HG03520 (cell line): ENCODE results near the gene SNX30.
"Not testable (repeated sequence)": the region's sequence is repeated elsewhere in the genome, so short reads cannot be mapped to it uniquely, and the experiment has no call there.

Experiments
- ATAC-seq: cut with Tn5 transposase; IDR thresholded peaks from one replicate; pipeline ENCODE4 v1.9.1; 2021; ENCODE audit warnings: mild to moderate bottlenecking, moderate library complexity; ENCODE audit not compliant: unreplicated experiment

The SNX30 gene

GRCh38 chr9:112750016-112750763 is at the start of gene SNX30:
TSS of gene SNX30 (plus strand) at chr9:112750760. CDS start at chr9:112751002, 242 bp downstream.
- peak; percentile 54 for ATAC-seq

DNA sequence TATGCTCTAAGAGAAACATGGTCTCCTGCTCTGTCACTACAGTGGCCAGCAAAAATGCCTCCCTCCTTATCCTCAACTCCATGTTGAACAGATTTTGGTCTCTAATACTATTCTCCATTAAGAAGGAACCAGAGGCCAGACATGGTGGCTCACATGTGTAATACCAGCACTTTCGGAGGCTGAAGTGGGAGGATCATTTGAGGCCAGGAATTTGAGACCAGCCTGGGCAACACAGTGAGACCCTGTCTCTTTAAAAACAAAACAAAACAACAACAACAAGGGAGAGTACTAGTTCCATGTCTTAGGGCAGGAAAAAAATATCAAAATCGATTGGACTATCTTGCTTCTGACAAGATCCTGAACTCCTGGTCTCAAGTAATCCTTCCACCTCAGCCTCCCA is 47.3 kb upstream of the SNX30 start:
- no peak for ATAC-seq

DNA sequence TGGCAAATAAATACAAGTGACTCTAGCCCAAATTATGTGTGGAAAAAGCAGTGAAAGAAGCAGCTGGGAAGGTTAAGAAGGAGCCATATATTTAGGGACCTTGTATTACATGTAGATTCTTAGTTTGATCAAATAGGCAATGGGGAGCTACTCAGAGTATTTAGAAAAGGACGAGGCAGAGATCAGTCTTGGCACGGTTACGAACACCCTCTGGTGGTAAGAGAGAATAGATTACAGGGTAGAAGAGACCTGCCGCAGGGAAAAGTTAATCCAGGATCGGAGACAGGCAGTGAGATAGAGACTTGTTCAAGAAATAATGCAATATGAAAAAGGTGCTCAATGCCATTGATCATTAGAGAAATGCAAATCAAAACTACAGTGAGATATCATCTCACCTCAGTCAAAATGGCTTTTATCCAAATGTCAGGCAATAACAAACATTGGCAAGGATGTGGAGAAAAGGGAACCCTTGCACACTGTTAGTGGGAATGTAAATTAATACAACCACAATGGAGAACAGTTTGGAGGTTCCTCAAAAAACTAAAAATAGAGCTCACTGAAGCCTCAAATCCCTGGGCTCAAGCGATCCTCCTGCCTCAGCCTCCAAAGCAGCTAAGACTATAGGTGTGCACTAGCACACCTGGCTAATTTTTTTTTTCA is 44.7 kb upstream of the SNX30 start:
- no peak for ATAC-seq

GRCh38 chr9:112711050-112711689 is 39.4 kb upstream of the SNX30 start:
- no peak for ATAC-seq

- ATAC-seq = no peak
Measured at GRCh38 chr9:112712678-112713077, 37.9 kb upstream of the SNX30 start.

DNA sequence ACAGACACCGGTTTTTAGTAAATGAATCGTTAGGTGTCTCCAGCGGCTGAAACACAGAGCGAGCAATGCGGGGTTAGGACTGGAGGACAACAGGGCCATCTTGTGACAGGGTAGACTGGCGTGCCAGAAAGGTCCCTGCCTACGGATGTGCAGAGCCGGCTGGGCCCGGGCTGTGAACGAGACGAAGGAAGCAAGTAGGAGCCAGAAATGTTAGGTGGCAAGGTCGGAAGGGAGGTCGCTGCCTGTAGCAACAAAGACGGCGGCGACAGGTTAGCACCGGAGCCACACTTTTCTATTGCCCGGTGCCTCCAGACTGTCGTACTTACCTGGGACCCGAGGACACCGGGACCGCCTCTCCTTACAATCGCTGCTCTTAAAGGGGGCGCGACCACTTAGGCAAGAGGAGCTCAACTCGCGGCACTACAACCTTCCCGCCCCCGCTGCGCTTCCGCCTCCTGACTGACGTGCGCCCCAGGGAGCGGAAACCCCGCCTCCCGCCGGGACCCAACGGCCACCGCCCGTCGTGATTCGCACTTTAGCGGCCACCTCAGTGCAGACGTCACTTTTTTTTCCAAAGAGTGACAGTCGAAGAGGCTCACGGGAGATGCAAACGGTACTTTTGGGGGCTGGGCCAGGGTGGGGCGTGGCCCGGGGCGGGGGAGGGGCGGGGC is 32.8 kb upstream of the SNX30 start, which contains the start of gene INIP:
INIP (minus strand) TSS at position 457 of the 671 bp plus-strand sequence. CDS start 1,632 bp downstream, outside the sequence.
- peak; percentile 93 for ATAC-seq

DNA sequence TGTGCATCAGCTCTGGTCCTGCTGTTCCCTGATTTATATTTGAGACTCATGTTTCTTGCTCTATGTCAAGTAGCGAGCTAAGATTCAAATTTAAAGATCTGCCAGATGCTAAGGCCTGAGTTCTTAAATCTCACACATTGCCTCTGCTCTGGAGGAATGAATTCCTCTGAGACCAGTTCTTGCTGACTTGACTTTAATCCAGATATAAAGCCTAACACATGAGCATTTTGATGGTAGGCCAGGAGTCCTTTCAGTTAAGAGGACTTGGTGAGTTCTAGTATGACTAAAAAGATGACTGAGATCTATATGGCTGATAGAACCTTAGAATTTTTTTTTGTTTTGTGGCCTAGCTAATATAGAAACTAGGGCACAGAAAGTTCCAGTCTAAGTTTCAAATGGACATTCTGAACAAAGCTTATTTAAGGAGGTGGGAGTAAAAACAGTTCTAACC is 31.3 kb upstream of the SNX30 start:
- no peak for ATAC-seq

GRCh38 chr9:112719696-112720095 is 30.9 kb upstream of the SNX30 start:
- no peak for ATAC-seq

DNA sequence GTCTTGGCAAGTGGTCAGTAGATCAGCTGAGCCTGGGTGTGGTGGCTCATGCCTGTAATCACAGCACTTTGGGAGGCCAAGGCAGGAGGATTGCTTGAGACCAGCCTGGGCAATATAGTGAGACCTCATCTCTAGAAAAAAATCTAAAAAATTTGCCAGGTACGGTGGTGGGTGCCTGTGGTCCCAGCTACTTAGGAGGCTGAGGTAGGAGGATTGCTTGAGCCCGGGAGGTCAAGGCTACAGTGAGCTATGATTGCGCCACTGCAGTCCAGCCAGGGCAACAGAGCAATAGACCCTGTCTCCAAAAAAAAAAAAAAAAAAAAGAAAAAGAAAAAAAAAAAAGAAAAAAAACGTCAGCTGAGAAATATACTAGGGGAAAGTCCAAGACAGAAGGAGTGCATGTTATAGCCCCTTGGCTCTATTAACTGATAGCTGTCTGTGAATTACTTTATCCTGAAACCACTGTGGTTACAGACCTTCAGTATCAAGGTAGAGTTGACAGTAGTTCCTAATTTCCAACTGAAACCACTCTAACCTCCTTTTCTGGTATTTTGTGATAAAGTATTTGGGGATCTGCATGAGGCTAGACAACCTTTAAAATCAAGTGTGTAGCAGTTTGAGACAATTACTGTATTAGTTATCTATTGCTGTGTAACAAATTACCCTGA is 30.3 kb upstream of the SNX30 start:
- ATAC-seq = no peak

GRCh38 chr9:112722749-112723148 is 27.8 kb upstream of the SNX30 start:
- not testable (repeated sequence) for ATAC-seq

- ATAC-seq = no peak
Measured at GRCh38 chr9:112725961-112726360, 24.6 kb upstream of the SNX30 start.

DNA sequence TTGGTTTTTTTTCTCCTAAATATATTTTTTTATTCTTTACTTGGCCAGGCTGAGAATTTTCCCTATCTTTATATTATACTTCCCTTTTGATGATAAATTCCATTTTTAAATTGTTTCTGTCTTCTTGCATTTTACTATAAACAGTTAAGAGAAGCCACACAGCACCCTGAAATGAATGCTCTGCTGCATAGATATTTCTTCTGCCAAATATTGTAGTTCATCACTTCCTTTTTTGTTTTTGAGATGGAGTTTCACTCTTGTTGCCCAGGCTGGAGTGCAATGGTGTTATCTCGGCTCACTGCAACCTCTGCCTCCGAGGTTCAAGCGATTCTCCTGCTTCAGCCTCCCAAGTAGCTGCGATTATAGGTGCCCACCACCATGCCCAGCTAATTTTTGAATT is 24.1 kb upstream of the SNX30 start:
- no peak for ATAC-seq

- ATAC-seq = no peak
Measured at GRCh38 chr9:112728401-112728800, 22.2 kb upstream of the SNX30 start.

DNA sequence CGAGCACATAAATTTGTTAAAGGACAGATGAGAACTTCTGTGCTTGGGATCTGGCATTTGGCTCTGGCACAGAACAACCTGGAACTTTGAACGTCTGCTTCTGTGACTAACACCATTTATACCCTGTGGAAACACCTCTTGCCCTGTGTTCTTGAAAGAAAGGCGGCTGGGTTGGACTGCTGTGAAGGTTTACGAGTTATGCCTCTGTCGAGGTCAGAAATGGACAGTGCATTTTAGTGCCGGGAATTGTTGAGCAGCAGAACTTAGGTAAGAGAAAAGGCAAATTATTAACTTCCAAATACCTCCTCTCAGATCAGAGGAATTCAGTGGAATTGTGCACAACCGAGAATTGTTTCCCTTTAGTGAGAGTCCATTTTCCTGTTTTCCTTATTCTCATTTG is 18.6 kb upstream of the SNX30 start:
- ATAC-seq = no peak

GRCh38 chr9:112734892-112735291 is 15.7 kb upstream of the SNX30 start:
- ATAC-seq = no peak

GRCh38 chr9:112743216-112743836 is 7.2 kb upstream of the SNX30 start:
- no peak for ATAC-seq

- no peak for ATAC-seq
Measured at GRCh38 chr9:112744177-112744576, 6.4 kb upstream of the SNX30 start.

GRCh38 chr9:112747094-112747493 is 3.5 kb upstream of the SNX30 start:
- ATAC-seq = no peak

GRCh38 chr9:112750764-112751055 is 150 bp downstream of the SNX30 start:
- ATAC-seq = no peak

- peak; percentile 19 for ATAC-seq
Measured at GRCh38 chr9:112751056-112751795, 666 bp downstream of the SNX30 start.
